Activated CD4-positive, alpha-beta T cell treated with anti-CD3 and anti-CD28 coated beads, Interleukin-2, amount 10 ng/mL, durations not matched to agents 24 days and 14 days (primary cell): ENCODE measurements around the gene CCDC137. TPM values are rescaled to one million over a fixed set of nuclear protein-coding genes. Genes with fewer than 3 reads are reported as not detected.

ENCODE experiments used
- DNase-seq: peaks from one replicate; pipeline ENCODE4 v3.0.0; 2022
- H3K27ac Mint-ChIP-seq: one replicate; pipeline ENCODE4 v1.8.0; 2022; ENCODE audit warnings: mild to moderate bottlenecking, mixed read lengths
- H3K27me3 Mint-ChIP-seq: one replicate; pipeline ENCODE4 v1.8.0; 2022; ENCODE audit warnings: mixed read lengths
- H3K36me3 Mint-ChIP-seq: one replicate; pipeline ENCODE4 v1.8.0; 2022; ENCODE audit warnings: low read depth, mild to moderate bottlenecking, mixed read lengths
- H3K4me1 Mint-ChIP-seq: one replicate; pipeline ENCODE4 v1.8.0; 2021; ENCODE audit warnings: mixed read lengths
- H3K4me3 Mint-ChIP-seq: one replicate; pipeline ENCODE4 v1.8.0; 2022; ENCODE audit warnings: mild to moderate bottlenecking, moderate library complexity, mixed read lengths
- H3K9me3 Mint-ChIP-seq: one replicate; pipeline ENCODE4 v1.8.0; 2021; ENCODE audit warnings: mixed read lengths
- intact Hi-C: fragments of 100-400 bp; cut with micrococcal nuclease; formaldehyde crosslinking; loops from one replicate; pipeline ENCODE4 v1.15.1; 2023
- total RNA-seq: library from RNA; stranded (reverse); gene quantifications from 2 replicates; pipeline ENCODE4 v1.2.3, GENCODE V29; 2022

The CCDC137 gene
- total RNA-seq, 1 donor from 2014 or later = 60.2 TPM

- Mint-ChIP-seq H3K27ac (no peak overlapping the region), H3K36me3 (peaks cover 2% of the 10 kb centered on the region), H3K9me3 (no peaks in the 10 kb centered on the region), H3K27me3 (no peaks in the 10 kb centered on the region), H3K4me3 (no peak overlapping the region), H3K4me1 (peaks cover 6% of the 10 kb centered on the region)
- no peak for DNase-seq
- intact Hi-C loops = no loop called here
These were observed 49.5 kb downstream of the CCDC137 start for GRCh38 chr17:81715872-81716673.

- H3K4me3 Mint-ChIP-seq = no peak overlapping the region
- peaks cover 2% of the 10 kb centered on the region for H3K36me3 Mint-ChIP-seq
- no peak overlapping the region for H3K27ac Mint-ChIP-seq
- no peak for DNase-seq
- intact Hi-C loops = no loop called here
- peaks cover 6% of the 10 kb centered on the region for H3K4me1 Mint-ChIP-seq
- no peaks in the 10 kb centered on the region for H3K9me3 Mint-ChIP-seq
- H3K27me3 Mint-ChIP-seq = no peaks in the 10 kb centered on the region
These were observed 50.1 kb downstream of the CCDC137 start for GRCh38 chr17:81716674-81716996.

- no peak for DNase-seq
- H3K27me3 Mint-ChIP-seq = no peaks in the 10 kb centered on the region
- H3K27ac Mint-ChIP-seq = no peak overlapping the region
- intact Hi-C loops = no loop called here
- peaks cover 6% of the 10 kb centered on the region for H3K4me1 Mint-ChIP-seq
- peaks cover 2% of the 10 kb centered on the region for H3K36me3 Mint-ChIP-seq
- H3K4me3 Mint-ChIP-seq = no peak overlapping the region
- H3K9me3 Mint-ChIP-seq = no peaks in the 10 kb centered on the region
These were observed 50.7 kb downstream of the CCDC137 start for GRCh38 chr17:81717049-81717765.

GRCh38 chr17:81717766-81718089 lies 51.2 kb downstream of the CCDC137 start:
- no peak for DNase-seq
- intact Hi-C loops = no loop called here
- H3K4me1 Mint-ChIP-seq = peaks cover 5% of the 10 kb centered on the region
- H3K27me3 Mint-ChIP-seq = no peaks in the 10 kb centered on the region
- no peak overlapping the region for H3K4me3 Mint-ChIP-seq
- H3K27ac Mint-ChIP-seq = no peak overlapping the region
- H3K9me3 Mint-ChIP-seq = no peaks in the 10 kb centered on the region
- peaks cover 2% of the 10 kb centered on the region for H3K36me3 Mint-ChIP-seq

GRCh38 chr17:81719410-81720266 lies 53.1 kb downstream of the CCDC137 start:
- peaks cover 6% of the 10 kb centered on the region for H3K27me3 Mint-ChIP-seq
- intact Hi-C loops = no loop called here
- H3K9me3 Mint-ChIP-seq = no peaks in the 10 kb centered on the region
- H3K4me1 Mint-ChIP-seq = no peaks in the 10 kb centered on the region
- H3K4me3 Mint-ChIP-seq = no peak overlapping the region
- H3K36me3 Mint-ChIP-seq = peaks cover 2% of the 10 kb centered on the region
- no peak for DNase-seq
- no peak overlapping the region for H3K27ac Mint-ChIP-seq

- Mint-ChIP-seq H3K9me3 (no peaks in the 10 kb centered on the region), H3K36me3 (peaks cover 2% of the 10 kb centered on the region), H3K27ac (no peak overlapping the region), H3K4me1 (no peaks in the 10 kb centered on the region), H3K4me3 (no peak overlapping the region), H3K27me3 (peaks cover 6% of the 10 kb centered on the region)
- intact Hi-C loops = no loop called here
- no peak for DNase-seq
These were observed 53.9 kb downstream of the CCDC137 start for GRCh38 chr17:81720267-81721071.

- Mint-ChIP-seq H3K27ac (no peak overlapping the region), H3K9me3 (no peaks in the 10 kb centered on the region), H3K27me3 (peaks cover 8% of the 10 kb centered on the region), H3K4me3 (no peak overlapping the region), H3K36me3 (peaks cover 2% of the 10 kb centered on the region), H3K4me1 (no peaks in the 10 kb centered on the region)
- no peak for DNase-seq
- intact Hi-C loops = no loop called here
These were observed 55.9 kb downstream of the CCDC137 start for GRCh38 chr17:81722184-81723120.

Other genes starting within 250 kb of the CCDC137 start
- gene ACTG1, start 153.9 kb upstream of the CCDC137 start, total RNA-seq = 3,353 and 3,420 TPM in 2 replicates
- 0.26 and 0.51 TPM in 2 replicates for gene FSCN2, start 138.4 kb upstream of the CCDC137 start, total RNA-seq
- gene FAAP100, start 114.4 kb upstream of the CCDC137 start, total RNA-seq = 72.2 and 76.5 TPM in 2 replicates
- 142 and 147 TPM in 2 replicates for gene NPLOC4, start 29.6 kb upstream of the CCDC137 start, total RNA-seq
- gene TSPAN10, start 29.5 kb upstream of the CCDC137 start, total RNA-seq = 0.14 and 0.37 TPM in 2 replicates
- gene PDE6G, start 10.2 kb upstream of the CCDC137 start, total RNA-seq = 3.7 and 5.7 TPM in 2 replicates
- 52.8 and 57.8 TPM in 2 replicates for gene OXLD1, start 132 bp upstream of the CCDC137 start, total RNA-seq
- gene ARL16, start 17.1 kb downstream of the CCDC137 start, total RNA-seq = 34.9 and 37.6 TPM in 2 replicates
- 136 and 137 TPM in 2 replicates for gene HGS, start 17.3 kb downstream of the CCDC137 start, total RNA-seq
- 232 and 233 TPM in 2 replicates for gene MRPL12, start 36.6 kb downstream of the CCDC137 start, total RNA-seq
- 48.6 and 52.7 TPM in 2 replicates for gene SLC25A10, start 45.5 kb downstream of the CCDC137 start, total RNA-seq
- not detected in 2 replicates for gene GCGR, start 137.4 kb downstream of the CCDC137 start, total RNA-seq
- 46.7 and 51.9 TPM in 2 replicates for gene MCRIP1, start 166.6 kb downstream of the CCDC137 start, total RNA-seq
- not detected in 2 replicates for gene PPP1R27, start 168.3 kb downstream of the CCDC137 start, total RNA-seq
- 458 and 507 TPM in 2 replicates for gene P4HB, start 193.8 kb downstream of the CCDC137 start, total RNA-seq
- gene ARHGDIA, start 204.6 kb downstream of the CCDC137 start, total RNA-seq = 697 and 714 TPM in 2 replicates
- gene ALYREF, start 224.8 kb downstream of the CCDC137 start, total RNA-seq = 254 and 264 TPM in 2 replicates
- gene ANAPC11, start 225.0 kb downstream of the CCDC137 start, total RNA-seq = 132 and 135 TPM in 2 replicates
- 0.30 and 0.40 TPM in 2 replicates for gene NPB, start 235.5 kb downstream of the CCDC137 start, total RNA-seq
- 43.0 and 46.5 TPM in 2 replicates for gene PCYT2, start 244.7 kb downstream of the CCDC137 start, total RNA-seq